Activated CD8-positive, alpha-beta memory T cell treated with anti-CD3 and anti-CD28 coated beads for 4 hours (primary cell): Measurements from ENCODE around the gene HAPLN2.
"Not testable (repeated sequence)": the region's sequence is repeated elsewhere in the genome, so short reads cannot be mapped to it uniquely, and the experiment has no call there.

Source experiments
- DNase-seq, 2 donors: peaks; one replicate each; pipeline ENCODE4 v3.0.0-alpha.2; 2020; ENCODE audit warnings: low read depth in 2 of 2

The HAPLN2 gene

GRCh38 chr1:156618853-156619581 is at the start of gene HAPLN2:
TSS of gene HAPLN2 (plus strand) at chr1:156619415. CDS start at chr1:156623491, 4,076 bp downstream.
- no peak for DNase-seq

GRCh38 chr1:156571261-156571852 is 47.9 kb upstream of the HAPLN2 start:
- no peak for DNase-seq

GRCh38 chr1:156571919-156572662 is 47.1 kb upstream of the HAPLN2 start, which contains the start of gene IQGAP3:
TSS of gene IQGAP3 (minus strand) at chr1:156572565. CDS start at chr1:156572529, 36 bp downstream.
- DNase-seq: peak; percentile 27 to 42

GRCh38 chr1:156572663-156573018 is 46.6 kb upstream of the HAPLN2 start:
- DNase-seq: no peak

DNA sequence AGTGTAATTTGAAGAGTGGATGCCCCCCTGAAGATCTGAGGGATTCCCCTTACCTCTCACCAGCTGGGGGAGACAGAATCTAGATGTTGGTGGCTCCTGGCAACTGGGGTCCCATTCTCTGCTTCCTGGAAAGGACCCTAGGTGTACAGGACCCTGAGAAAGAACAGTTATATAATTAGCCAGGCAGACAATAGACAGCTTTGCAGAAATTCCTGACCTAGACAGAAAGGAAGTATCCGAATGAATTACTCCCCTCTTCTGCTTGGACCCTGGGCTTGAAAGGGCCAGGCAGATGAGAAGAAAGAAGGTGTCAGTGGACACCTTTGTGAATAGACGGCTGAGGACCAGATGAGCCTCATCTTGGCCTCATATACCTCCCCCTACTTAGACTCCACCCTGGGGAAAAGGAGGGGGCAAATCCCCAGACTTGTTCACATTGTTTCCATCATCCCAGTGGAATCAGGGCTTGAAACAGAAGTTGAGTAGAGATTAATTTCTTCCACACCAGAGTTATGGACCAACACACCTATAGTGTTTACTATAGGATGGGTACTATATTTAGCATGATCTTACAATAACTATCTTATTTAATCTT is 45.1 kb upstream of the HAPLN2 start:
- no peak for DNase-seq

DNA sequence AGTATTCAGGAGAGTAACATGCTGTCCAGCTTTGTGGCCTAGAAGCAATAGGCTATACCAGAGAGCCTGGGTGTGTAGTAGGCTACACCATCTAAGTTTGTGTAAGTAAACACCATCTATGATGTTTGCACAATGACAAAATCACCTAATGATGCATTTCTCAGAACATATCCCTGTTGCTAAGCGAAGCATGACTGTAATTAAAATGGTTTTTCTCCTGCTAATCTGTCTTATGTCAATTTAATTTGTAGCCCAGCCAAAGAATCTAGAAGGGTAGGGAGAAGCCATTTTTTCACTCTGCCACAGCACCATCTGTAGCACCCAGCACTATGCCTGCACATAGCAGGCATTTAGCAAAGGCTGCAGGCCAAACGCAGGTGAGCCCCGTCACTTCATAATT is 41.7 kb upstream of the HAPLN2 start:
- DNase-seq: no peak

GRCh38 chr1:156578055-156578454 is 41.2 kb upstream of the HAPLN2 start:
- no peak for DNase-seq

GRCh38 chr1:156579472-156579871 is 39.7 kb upstream of the HAPLN2 start, which contains the start of gene TTC24:
TSS of gene TTC24 (plus strand) at chr1:156579723. CDS start at chr1:156581365, 1,642 bp downstream.
- DNase-seq: no peak

DNA sequence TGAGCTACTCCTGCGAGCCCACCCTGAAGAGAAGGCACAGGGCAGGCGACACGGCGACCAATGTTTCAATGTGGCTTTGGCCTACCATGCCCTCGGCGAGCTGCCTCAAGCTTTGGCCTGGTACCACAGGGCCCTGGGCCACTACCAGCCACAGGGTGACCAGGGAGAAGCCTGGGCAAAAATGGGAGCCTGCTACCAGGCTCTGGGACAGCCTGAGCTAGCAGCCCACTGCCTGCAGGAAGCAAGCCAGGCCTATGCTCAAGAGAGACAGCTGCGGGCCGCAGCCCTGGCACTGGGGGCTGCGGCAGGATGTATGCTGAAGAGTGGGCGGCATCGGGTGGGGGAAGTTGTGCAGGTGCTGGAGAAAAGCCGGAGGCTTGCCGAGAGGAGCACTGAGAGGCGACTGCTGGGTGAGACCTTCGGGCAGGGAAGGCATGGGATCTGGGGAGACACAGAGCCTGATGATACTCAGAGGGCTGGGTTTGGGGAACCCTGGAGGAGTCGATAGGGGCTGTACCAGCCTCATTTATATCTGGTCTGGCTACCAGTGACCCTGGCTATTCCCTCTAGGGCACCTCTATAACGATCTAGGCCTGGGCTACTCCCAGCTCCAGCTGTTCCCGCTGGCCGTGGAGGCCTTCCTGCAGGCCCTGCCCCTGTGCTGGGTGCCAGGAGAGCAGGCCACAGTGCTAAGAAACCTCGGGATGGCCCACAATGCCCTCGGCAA is 37.4 kb upstream of the HAPLN2 start:
- DNase-seq: peak in 1 of 2 donors; percentile 27

GRCh38 chr1:156582388-156583017 is 36.7 kb upstream of the HAPLN2 start:
- DNase-seq: no peak

DNA sequence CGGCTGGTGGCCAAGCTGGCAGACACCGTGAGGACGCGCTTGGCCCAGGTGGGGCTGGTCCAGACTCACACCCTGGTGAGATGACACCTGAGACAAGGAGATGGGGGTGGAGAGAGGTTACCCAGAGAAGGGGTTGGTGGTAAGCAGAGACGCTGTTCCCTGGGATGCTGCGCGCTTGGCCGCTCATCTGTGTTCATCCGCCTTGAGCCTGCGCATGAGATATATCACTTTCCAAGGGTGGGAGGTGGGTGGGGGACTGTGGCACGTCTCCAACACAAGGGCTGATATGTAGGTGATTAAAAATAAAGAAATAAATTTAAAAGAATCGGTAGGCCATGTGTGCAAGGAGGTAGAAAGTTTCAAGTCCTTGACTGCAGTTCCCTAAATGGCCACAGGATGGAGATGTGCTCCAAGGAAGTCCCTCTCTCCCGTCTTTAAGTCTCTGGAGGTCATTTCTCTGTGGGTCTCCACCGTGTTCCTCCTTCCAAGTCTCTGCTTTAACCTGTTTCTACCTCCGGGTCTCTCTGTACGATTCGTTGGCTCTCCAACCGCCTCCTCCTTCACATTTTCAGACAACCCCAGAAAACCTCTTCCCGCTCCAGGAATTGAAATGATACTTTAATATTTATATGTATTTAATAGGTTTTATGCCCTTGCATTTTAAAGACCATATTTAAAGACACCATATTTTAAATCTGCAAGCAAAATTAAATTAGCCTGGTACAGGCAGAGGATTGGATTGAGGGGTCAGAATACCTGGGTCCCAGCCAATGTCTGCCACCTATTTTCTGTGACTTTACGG is 35.2 kb upstream of the HAPLN2 start:
- DNase-seq: peak; percentile 56 to 62

DNA sequence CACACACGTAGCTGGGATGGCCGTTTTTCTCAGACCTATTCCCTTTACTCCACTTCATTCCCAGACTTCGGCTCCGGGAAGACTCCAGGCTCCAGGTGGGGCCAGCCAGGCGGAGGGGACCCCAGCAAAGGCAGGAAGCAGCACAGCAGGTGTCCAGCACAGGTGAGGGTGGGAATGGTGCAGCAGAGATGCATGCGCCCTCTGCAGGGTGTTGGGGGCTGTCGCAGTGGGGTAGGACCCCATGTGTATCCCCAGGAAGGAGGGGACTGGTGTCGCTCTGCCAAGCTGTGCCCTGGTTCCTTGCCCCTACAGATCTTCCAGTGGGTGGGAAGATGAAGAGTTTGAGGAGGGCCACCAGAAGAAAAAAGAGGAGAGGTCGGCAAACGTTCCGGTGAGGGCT is 34.4 kb upstream of the HAPLN2 start:
- DNase-seq: no peak

GRCh38 chr1:156586323-156586722 is 32.9 kb upstream of the HAPLN2 start:
- DNase-seq: no peak

DNA sequence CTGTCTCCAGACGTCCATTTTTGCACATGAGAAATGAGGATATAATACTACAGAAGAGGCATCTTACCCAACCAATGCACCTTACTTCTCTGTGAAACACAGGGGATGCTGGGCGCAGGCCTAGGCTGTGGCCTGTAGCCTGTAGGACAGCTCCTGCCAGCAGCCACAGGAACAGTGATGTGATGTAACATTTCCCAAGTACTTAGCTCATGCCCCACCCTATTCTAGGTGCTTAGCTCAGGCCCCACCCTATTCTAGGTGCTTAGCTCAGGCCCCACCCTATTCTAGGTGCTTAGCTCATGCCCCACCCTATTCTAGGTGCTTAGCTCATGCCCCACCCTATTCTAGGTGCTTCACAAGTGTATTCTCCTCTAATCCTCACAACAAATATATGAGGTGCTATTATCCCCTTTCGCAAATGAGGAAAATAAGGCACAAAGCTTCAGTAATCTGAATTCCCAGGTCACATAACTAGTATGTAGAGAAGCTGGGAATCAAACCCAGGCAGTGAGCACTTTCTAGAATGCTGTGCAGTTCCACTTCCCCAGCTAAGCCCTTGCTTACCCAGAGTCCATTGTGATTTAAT is 32.2 kb upstream of the HAPLN2 start:
- no peak for DNase-seq

- DNase-seq: not testable (repeated sequence)
Measured at GRCh38 chr1:156587927-156588326, 31.3 kb upstream of the HAPLN2 start.

- DNase-seq: no peak
Measured at GRCh38 chr1:156589546-156589945, 29.7 kb upstream of the HAPLN2 start.

GRCh38 chr1:156590326-156591180 is 28.7 kb upstream of the HAPLN2 start:
- DNase-seq: no peak

GRCh38 chr1:156591181-156591431 is 28.1 kb upstream of the HAPLN2 start:
- no peak for DNase-seq
